Fibroblast of skin of left quadriceps (primary cell): Measurements from ENCODE around the gene GRK5.

ENCODE experiments used
- DNase-seq, 2 experiments: peaks; one replicate each; pipeline ENCODE4 v3.0.0-alpha.2; 2013; ENCODE audit warnings: low read depth in 2 of 2

GRK5 gene

GRCh38 chr10:119504651-119505050 is 297.3 kb downstream of the GRK5 start:
- DNase-seq, result no peak

- no peak for DNase-seq
Measured at GRCh38 chr10:119505131-119505551, 297.8 kb downstream of the GRK5 start.
